LNCAP (cell line): ENCODE results near the gene GPR119.

Experiments used
- TF ChIP-seq, protein P1 (sequence below): fragments of 450-650 bp; IDR thresholded peaks from 2 replicates; pipeline ENCODE4 v1.5.1; 2017; ENCODE audit warnings: mild to moderate bottlenecking

Gene GPR119

DNA sequence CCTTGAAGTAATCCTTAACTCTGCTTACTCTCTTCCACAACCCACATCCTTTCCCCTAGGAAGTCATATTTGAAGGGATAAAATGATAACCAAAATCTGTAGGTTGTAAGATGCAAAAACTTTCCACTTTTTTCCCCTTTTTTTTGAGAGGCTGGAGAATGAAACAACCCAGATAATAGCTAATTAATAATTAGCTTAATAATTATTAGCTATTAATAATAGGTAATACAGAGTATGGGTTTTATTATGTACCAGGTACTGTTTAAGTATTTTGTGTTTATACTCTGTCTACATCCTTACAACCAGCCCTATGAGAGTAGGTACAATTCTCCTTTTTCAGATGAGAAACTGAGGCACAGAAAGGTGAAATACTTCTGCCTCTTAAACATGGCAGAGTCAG lies 9.4 kb downstream of the GPR119 start:
- TF ChIP-seq, protein P1, sequence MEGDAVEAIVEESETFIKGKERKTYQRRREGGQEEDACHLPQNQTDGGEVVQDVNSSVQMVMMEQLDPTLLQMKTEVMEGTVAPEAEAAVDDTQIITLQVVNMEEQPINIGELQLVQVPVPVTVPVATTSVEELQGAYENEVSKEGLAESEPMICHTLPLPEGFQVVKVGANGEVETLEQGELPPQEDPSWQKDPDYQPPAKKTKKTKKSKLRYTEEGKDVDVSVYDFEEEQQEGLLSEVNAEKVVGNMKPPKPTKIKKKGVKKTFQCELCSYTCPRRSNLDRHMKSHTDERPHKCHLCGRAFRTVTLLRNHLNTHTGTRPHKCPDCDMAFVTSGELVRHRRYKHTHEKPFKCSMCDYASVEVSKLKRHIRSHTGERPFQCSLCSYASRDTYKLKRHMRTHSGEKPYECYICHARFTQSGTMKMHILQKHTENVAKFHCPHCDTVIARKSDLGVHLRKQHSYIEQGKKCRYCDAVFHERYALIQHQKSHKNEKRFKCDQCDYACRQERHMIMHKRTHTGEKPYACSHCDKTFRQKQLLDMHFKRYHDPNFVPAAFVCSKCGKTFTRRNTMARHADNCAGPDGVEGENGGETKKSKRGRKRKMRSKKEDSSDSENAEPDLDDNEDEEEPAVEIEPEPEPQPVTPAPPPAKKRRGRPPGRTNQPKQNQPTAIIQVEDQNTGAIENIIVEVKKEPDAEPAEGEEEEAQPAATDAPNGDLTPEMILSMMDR: no peak

DNA sequence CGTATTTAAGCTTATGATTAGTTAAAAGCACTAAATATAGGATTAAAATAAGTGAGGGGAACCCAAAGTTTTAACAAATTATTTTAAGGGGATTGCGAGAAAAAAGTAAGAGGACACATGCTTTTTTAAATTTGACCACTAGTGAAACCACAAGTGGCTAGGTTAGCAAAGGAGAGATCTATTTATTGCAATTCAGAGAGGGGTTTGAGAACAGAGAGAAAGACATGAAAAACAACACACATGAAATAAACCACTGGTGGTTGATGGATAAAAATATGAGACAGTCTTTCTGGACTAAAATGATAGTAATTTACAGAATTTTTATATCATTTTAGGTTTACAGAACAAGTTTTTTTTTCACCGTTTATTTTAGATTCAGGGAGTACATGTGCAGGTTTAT lies 33.9 kb downstream of the GPR119 start:
- TF ChIP-seq, protein P1: no peak

DNA sequence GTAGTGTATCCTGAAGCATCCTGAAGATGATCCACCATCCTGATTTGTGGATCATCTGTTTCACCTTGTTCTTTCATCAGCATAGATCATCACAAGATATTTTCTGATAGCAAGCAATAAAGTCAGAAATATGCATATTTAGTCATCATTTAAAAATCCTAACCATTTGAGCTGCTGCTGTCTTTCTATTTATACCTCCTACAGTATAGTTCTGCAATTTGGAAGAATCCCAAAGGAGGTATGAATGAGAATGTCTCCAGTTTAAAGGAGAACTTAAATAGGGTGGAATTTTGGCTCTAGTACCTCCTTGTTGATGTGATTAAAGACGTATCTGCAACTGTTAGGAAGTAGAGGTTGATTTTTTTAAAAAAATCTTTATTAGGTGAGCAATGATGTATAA lies 38.2 kb downstream of the GPR119 start:
- TF ChIP-seq, protein P1: no peak

DNA sequence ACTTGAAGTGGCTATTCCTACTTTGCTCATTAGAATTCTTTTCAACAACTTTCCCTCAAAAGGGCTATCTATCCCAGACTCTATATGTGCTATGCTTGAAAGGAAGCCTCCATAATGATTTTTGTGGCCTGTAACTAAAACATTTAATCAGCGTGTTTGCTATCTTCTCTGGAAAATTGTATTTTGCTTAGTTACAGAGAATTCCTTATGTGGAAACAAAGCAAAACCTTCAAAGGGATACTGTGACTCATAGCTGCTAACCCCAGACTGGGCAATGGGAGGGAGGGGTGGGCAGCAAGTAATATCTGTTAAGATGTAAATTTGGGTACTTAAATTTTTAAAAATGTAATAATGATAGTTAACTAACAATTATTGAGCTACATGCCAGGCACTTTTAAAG lies 42.1 kb downstream of the GPR119 start:
- TF ChIP-seq, protein P1: no peak

DNA sequence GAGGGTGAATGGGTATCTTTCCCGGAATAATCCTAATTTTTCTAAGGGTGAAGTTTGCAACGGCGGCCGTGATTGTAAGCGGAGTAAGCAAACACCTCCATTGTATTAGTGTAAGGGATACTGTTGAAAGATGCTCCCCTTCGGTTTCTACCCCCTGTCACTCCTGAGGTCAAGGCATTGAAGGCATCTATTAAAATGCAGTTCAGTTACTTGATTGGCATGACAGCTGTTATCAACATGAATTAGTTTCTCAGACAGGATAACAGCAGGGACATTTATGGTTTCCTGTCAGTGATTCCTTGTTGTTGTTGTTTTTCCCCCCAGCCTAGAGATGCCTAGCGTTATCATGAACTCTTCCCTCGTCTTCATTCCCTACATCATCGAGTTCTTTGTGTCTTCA lies 45.2 kb downstream of the GPR119 start:
- TF ChIP-seq, protein P1: no peak

DNA sequence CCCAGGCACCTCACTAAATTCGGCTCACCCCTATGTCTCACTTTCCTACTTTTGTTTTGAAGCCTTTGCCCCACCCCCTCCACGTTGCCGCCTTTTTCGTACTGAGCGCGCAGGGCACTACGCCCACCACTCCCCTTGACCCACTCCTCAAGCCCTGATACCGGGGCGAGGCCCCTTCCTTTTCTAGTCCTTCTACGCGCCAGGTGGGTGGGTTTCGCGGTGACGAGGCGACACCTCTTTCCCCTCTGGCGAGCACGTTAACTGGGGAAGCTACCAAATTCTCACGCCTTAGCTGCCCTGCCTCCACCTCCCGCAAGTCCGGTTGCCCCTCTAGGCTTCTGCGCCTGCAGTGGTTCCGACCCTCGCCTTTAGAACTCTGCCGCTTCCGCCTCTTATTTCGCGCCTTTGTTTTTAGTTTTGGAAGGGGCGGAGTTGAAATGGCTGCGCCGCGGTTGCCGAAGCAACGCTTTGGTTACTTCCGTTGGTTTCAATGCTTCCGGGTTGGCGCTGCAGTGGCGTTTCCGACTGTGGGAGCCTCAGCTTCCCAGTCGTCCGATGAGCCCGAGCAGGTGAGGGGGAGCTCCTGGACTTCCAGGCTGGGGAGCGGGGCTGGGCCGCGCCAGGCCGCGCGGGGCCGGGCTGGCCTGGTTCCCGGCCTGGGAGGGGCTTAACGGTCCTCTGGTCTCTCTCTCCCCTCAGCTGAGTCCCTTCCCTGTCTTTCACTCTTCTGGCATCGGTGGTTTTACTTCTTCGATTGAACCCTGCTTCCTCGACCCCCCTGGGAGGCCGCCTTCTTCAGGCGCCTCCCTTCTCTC lies 45.9 kb downstream of the GPR119 start, which contains the start of gene SLC25A14:
SLC25A14 (plus strand) TSS at position 512 of the 815 bp plus-strand sequence. CDS start 360 bp downstream, outside the sequence.
- TF ChIP-seq, protein P1: no peak

DNA sequence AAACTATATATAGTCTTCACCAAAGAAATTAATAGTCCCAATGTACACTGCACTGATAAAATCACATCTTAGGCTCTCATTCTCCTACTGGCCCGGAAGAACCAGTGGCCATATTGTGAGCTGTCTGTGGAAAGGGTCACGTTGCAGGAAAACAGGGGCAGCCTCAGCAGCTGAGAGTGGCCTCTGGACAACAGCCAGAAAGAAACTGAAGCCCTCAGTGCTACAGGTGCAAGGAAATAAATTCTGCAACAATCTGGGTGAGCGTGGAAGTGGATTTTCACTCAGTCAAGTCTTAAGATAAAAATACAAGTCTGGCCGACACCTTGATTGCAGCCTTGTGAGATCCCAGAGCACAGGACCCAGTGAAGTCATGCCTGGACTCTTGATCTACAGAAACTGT lies 48.9 kb downstream of the GPR119 start:
- TF ChIP-seq, protein P1: no peak
